T-helper 1 cell treated with Interleukin-12 subunit alpha and Interleukin-12 subunit beta and Interleukin-4 antibody, amounts not matched to agents 30 ng/mL and 1 ng/mL, for 36 hours (primary cell): ENCODE results near the gene KCNH5. TPM values are rescaled to one million over a fixed set of nuclear protein-coding genes. Genes with fewer than 3 reads are reported as not detected.

Experiments
- intact Hi-C: fragments of 100-400 bp; cut with micrococcal nuclease; formaldehyde crosslinking; loops from one replicate; pipeline ENCODE4 v1.15.1; 2024
- total RNA-seq: library from RNA; stranded (reverse); gene quantifications from 2 replicates; pipeline ENCODE4 v1.2.3, GENCODE V29; 2022

KCNH5 gene
- total RNA-seq, 1 donor from 2014 or later, result not detected

GRCh38 chr14:62994096-62994495 is 51.2 kb downstream of the KCNH5 start:
- intact Hi-C loops, result no loop called here

GRCh38 chr14:62988967-62989366 is 56.3 kb downstream of the KCNH5 start:
- intact Hi-C loops, result no loop called here

DNA sequence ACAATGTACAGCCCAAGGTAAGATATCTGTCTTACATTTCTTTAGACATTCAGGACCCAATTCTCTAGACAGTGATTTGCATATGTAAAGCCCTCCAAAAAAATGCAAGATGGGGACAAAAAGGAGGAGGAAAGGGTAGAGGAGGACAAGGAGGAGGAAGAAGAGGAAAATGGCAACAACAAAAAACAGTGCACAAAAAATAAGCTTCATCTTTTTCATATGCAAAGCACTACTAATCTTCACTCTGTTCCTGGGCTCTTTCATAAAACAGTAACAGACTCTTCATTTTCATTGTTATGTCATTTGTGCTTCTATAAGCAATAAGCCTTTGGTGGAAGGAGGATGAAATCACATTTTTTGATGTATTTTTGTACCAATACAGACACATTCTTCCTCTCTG is 61.4 kb downstream of the KCNH5 start:
- intact Hi-C loops, result no loop called here

- intact Hi-C loops, result no loop called here
Observed at GRCh38 chr14:62980693-62981092, 64.6 kb downstream of the KCNH5 start.

GRCh38 chr14:62957562-62957961 is 87.7 kb downstream of the KCNH5 start:
- intact Hi-C loops, result no loop called here

- intact Hi-C loops, result no loop called here
Observed at GRCh38 chr14:62956413-62956812, 88.8 kb downstream of the KCNH5 start.

- intact Hi-C loops, result no loop called here
Observed at GRCh38 chr14:62954165-62954564, 91.1 kb downstream of the KCNH5 start.

GRCh38 chr14:62952226-62952625 is 93.0 kb downstream of the KCNH5 start:
- intact Hi-C loops, result no loop called here

- intact Hi-C loops, result no loop called here
Observed at GRCh38 chr14:62947301-62947700, 98.0 kb downstream of the KCNH5 start.

- intact Hi-C loops, result no loop called here
Observed at GRCh38 chr14:62946221-62946620, 99.0 kb downstream of the KCNH5 start.

DNA sequence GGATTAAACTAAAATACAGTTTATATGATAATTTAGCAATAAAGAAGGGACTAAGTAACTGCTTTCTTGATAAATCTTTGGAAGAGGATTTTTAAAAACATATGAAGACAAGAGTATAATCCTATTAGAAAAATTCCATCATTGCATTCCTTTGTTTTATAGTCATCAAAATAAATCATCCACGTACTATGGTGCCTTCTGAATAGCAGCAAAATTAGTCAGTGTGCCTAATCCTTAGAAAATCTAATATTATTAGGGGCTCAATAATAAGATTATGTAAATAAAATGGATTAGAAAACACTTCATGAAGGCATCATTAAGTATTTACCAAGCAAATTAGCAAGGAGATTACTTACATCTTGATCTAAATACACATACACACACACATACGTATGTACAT is 102.1 kb downstream of the KCNH5 start:
- intact Hi-C loops, result no loop called here

DNA sequence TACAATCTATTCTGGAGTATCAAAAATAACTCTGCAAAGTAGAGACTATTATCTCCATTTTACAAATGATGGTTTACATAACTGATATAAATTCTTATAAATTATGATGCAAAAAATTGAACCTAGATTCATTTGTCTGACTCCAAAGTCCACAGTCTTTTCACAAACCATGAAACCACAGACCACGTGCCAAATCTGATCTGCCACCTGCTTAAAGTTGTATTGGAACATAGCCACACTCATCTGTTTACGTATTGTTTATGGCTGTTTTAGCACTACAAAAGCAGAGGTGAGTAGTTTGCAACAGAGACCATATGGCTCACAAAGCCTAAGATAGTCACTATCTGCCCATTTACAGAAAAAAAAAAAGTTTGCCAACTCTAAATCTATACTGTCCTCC is 105.3 kb downstream of the KCNH5 start:
- intact Hi-C loops, result no loop called here

DNA sequence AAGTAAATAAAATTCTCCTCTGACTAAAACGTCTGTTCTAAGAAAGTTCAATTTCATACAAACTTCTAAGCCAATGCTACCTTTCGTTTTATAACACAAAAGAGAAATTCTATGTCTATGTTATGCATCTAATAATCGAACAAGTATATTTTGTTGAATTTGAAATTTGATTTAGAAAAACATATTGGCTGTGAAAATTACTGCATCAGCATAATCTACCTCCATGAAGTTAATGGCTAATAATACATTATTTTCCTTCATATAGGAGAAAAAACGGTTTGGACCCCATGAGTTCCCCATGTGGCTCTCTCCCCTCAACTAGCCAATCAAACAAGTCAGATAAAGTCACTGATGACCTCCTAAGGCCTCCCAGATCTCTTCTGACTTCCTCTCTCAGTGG is 106.5 kb downstream of the KCNH5 start:
- intact Hi-C loops, result no loop called here

GRCh38 chr14:62934439-62934838 is 110.8 kb downstream of the KCNH5 start:
- intact Hi-C loops, result no loop called here

DNA sequence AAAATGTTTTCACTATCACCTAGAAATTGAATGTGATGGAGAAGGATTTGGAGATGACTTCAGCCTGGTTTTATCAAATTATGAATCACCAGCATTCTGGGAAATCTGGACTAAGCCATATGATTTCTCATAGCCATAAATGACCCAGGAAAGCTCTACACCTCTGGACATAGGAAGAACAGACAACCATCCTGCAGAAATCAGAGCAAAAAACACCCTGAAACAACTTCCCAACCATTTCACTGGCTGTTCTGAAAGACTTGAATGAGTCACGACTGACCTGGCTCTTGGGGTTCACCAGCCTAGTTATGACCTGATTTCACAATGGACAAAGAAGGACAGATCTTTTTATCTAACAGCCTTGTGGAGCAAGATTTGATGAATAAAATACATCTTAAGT is 123.8 kb downstream of the KCNH5 start:
- intact Hi-C loops, result no loop called here

GRCh38 chr14:62916551-62916950 is 128.7 kb downstream of the KCNH5 start:
- intact Hi-C loops, result no loop called here

DNA sequence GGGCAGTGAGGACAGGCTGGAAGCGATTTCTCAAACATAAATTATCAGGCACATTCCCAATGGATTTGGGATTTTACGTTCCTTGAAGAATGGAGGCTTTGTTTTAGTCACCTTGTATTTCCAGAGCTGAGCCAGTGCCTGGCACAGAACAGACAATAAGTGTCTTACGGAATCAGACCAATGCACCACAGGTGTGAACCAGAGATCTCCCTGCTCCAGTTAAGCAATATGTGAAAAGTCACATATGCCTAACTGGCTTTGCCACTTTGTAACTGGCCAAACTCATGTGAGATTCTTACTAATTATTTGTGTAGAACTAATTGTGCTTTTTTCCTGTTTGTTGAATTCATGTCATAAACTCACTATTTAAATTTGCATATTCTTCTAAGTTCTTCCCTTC is 130.4 kb downstream of the KCNH5 start:
- intact Hi-C loops, result no loop called here

GRCh38 chr14:62914025-62914424 is 131.2 kb downstream of the KCNH5 start:
- intact Hi-C loops, result no loop called here

GRCh38 chr14:62908506-62908905 is 136.8 kb downstream of the KCNH5 start:
- intact Hi-C loops, result no loop called here

GRCh38 chr14:62905566-62905965 is 139.7 kb downstream of the KCNH5 start:
- intact Hi-C loops, result no loop called here

- intact Hi-C loops, result no loop called here
Observed at GRCh38 chr14:62897771-62898170, 147.5 kb downstream of the KCNH5 start.

GRCh38 chr14:62896932-62897456 is 148.3 kb downstream of the KCNH5 start:
- intact Hi-C loops, result no loop called here

DNA sequence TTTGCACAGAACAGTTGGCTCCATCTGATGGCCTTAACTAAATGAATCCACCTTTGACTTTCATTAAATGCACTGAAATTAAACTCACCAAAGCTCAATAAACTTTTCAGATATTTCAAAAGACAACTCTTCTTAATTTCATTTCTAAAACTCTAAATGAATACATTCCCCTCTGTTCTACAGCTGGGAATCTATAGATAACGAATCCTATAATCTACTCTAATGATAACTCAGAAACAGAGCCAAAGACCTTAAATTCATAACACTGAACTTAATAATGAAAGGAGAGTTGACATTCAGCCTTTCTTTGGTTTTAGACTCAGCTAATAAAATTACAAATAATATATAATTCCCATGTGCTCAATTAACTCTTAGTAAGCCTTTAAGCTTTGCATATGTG is 150.5 kb downstream of the KCNH5 start:
- intact Hi-C loops, result no loop called here

GRCh38 chr14:62889364-62889763 is 155.9 kb downstream of the KCNH5 start:
- intact Hi-C loops, result no loop called here
